Iris pigment epithelial cell (primary cell): Measurements from ENCODE around the gene ZNF860.
"Not testable (repeated sequence)": the region's sequence is repeated elsewhere in the genome, so short reads cannot be mapped to it uniquely, and the experiment has no call there.

Experiments
- DNase-seq: peaks from one replicate; pipeline ENCODE4 v3.0.0-alpha.2; 2011; ENCODE audit warnings: low read depth

ZNF860 gene

GRCh38 chr3:31960793-31961431 is 20.6 kb upstream of the ZNF860 start:
- peak; percentile 54 for DNase-seq

DNA sequence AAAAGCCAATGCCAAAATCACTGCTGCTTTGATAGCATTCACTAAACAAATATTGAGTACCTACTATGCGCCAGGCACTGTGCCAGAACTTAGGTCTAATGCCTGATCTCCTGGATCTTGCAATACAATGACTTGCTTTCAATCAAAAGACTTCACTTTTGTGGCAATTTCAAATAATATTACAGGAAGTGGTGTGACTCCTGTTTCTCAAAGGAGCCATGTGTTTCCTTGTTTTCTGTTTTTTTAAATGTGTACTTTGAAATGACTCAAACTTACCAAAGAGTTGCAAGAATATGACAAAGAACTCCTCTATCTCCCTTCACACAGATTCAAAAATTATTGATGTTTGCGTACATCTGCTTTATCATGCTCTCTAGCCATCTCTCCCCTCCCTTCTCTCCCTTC is 18.7 kb upstream of the ZNF860 start:
- peak; percentile 46 for DNase-seq

DNA sequence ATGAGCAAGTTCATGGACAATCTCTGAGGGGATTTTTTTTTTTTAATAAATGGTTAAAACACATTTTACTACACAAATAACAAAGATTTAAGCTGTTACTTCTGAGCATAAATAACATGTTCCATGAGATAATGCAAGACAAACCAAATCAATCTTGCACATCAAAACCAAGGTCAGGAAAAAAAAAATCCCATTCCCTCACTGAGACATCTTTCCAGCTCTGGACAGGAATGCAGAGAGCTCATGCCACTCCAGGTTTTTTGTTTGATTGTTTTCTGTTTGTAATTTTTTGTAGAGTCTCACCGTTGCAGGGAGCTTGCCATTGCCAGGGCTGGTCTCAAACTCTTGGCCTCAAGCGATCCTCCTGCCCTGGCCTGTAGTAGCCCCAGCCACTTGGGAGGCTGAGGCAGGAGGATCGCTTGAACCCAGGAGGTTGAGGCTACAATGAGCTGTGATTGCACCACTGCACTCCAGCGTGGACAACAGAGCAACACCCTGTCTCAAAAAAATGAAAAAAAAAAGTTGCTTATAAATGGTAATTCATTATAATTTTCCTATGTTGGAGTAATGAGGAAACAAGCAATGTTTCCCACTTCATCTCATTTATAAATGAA is 14.5 kb upstream of the ZNF860 start:
- no peak for DNase-seq

DNA sequence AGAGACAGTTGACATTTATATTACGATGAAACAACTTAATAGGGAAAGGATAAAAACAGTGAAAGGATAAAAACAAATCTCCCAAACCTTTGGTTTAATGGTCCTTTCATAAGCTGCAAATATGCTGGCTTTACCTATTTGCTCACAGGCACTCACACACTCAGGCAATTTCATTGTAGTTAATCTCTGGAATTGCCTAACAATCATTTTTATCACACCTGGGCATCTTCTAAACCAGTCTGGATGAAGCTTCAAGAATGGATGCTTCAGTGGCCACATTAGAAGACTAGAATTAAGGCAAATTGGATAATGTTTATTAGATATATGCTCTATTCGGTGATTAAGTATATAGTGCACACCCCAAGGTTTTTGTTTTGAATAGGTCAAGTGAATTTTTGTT is 14.0 kb upstream of the ZNF860 start:
- DNase-seq, result no peak

DNA sequence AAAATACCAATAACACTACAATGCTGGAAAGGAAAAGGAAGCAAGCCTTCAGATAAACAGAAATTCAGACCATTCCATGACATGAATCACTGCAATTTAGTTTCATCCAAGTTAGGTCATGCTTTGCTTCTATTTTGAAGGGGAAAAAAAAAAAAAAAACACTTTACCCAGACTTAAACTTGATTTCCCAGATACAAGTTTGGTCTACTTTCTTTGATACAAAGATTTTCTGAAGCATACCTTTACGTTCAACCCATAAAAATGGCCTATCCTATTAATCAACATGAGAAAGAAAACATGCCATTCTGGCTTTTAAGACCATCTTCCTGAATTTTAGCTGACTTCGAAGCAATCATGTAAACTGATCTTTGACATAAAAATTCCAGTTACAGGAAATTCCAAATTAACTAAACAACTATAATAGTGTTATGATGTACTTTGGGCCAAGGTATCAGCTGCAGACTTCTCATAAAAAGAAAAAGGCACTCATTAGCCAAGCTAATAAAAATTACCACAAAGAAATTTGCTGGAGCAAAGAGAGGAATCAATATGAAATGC is 13.1 kb upstream of the ZNF860 start:
- DNase-seq, result peak; percentile 84

- DNase-seq, result peak; percentile 98
Measured at GRCh38 chr3:31968927-31969418, 12.6 kb upstream of the ZNF860 start.

DNA sequence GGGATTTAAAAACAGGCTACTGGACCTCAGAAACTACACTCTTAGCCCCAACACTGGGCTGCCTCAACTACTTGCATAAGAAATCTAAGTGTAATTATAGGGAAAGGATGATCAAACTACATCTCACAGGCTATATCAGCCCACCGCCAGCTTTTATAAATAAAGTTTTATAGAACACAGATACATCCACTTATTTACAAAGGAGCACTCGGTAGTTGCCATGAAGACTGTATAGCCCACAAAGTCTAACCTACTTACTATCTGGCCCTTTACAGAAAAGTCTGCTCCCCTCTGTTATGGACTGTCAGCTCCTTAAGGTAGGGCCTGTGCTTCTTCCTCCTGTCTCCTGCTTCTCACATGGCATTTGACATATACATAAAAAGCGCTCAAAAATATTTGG is 9.9 kb upstream of the ZNF860 start:
- no peak for DNase-seq

GRCh38 chr3:31973081-31973480 is 8.5 kb upstream of the ZNF860 start:
- DNase-seq, result no peak

GRCh38 chr3:31973837-31974236 is 7.7 kb upstream of the ZNF860 start:
- DNase-seq, result no peak

GRCh38 chr3:31974471-31974870 is 7.1 kb upstream of the ZNF860 start:
- DNase-seq, result peak; percentile 98

DNA sequence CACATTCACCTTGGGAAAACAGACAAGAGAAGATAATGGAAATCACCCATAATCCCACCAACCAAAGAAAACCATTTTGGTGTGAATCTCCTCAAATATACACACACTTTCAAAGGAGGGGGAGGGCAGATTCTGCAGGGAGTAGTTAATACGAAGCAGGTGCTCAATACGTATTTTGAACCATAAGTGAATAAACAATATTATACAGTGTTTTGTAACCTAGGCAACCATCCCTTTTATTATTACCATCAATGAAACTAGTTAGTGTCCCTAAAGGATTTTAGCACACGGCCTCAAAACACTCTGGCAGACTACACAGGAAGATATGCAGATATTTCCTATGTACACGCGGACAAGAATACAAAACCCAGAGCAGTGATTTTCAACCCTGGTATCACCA is 6.6 kb upstream of the ZNF860 start:
- DNase-seq, result no peak

GRCh38 chr3:31976302-31976701 is 5.2 kb upstream of the ZNF860 start:
- DNase-seq, result no peak

GRCh38 chr3:31977736-31978135 is 3.8 kb upstream of the ZNF860 start:
- peak; percentile 69 for DNase-seq

GRCh38 chr3:31978553-31978952 is 3.0 kb upstream of the ZNF860 start:
- DNase-seq, result no peak

GRCh38 chr3:31979001-31979697 is 2.4 kb upstream of the ZNF860 start:
- no peak for DNase-seq

- DNase-seq, result peak; percentile 61
Measured at GRCh38 chr3:31980530-31981205, 882 bp upstream of the ZNF860 start.

GRCh38 chr3:31984321-31984720 is 2.8 kb downstream of the ZNF860 start:
- no peak for DNase-seq

GRCh38 chr3:31985831-31986230 is 4.3 kb downstream of the ZNF860 start:
- DNase-seq, result no peak

DNA sequence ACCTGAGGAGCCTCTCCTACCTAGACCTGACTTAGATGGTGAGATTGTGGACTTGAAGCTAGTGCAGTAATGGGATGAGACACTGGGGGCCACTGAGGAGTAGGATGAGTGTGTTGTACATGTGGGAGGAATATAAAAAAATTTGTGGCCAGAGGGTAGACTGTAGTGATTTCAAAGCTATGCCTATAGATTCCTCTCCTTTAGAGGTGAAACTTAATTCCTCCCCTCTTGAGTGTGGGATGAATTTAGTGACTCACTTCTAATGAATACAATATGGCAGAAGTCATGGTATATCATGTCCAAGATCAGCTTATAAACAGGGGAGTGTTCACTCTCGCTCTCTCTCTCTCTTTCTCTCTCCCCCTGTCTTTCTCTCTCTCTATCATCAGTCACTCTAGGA is 6.7 kb downstream of the ZNF860 start:
- DNase-seq, result no peak

- not testable (repeated sequence) for DNase-seq
Measured at GRCh38 chr3:31992995-31993394, 11.4 kb downstream of the ZNF860 start.

DNA sequence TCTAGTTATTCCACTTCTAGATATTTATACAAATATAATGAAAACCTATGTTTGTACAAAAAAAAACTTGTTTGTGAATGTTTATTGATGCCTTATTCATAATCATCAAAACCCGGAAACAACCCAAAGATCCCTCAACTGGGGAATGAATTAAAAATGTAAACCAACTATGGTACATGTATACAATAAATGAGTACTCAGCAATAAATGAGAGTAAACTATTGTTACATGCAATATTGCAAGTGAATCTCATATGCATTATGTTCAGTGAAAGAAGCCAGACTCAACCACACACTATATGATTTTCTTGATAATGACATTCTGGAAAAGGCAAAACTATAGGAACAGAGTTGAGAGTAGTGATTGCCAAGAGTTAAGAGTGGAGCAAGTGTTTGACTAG is 12.3 kb downstream of the ZNF860 start:
- DNase-seq, result no peak

GRCh38 chr3:31995026-31995425 is 13.5 kb downstream of the ZNF860 start:
- DNase-seq, result not testable (repeated sequence)
